ENCODE results near the gene KMT5B. TPM values are rescaled to one million over a fixed set of nuclear protein-coding genes. Genes with fewer than 3 reads are reported as not detected.

Gene KMT5B
- 10 to 100 TPM; 25.5 to 59.1 (median 50.6) TPM for total RNA-seq
- polyA plus RNA-seq: 10 to 100 TPM; 25.5 to 36.8 TPM
- long read RNA-seq, donor 1, partial matches to known transcripts: 67 of 96 reads
- long read RNA-seq, donor 1, other reads (novel, unspliced or antisense): 27 of 96 reads
- long read RNA-seq, donor 2, partial matches to known transcripts: 0 of 6 reads
- long read RNA-seq, donor 2, other reads (novel, unspliced or antisense): 5 of 6 reads
- long read RNA-seq, donor 3, partial matches to known transcripts: 46 of 97 reads
- long read RNA-seq, donor 3, other reads (novel, unspliced or antisense): 51 of 97 reads

- no peaks in the 10 kb centered on the region for H3K27me3 ChIP-seq
- intact Hi-C loops (cut with DNase I): loop anchor here in 3 of 4 donors (5.0 to 10.0 kb wide), 2 partner anchors 84 to 232 kb away; no protein-coding TSS in a partner anchor
- peak within 1 kb of the TSS; percentile 75 for H3K4me3 ChIP-seq
- H3K4me1 ChIP-seq (ENCODE audit: insufficient read depth): peaks cover 16% of the 10 kb centered on the region
- TF ChIP-seq POLR2A (IDR thresholded peaks at IDR 0.05): no peak
- TF ChIP-seq CTCF (IDR thresholded peaks at IDR 0.05): no peak
- TF ChIP-seq EP300 (IDR thresholded peaks at IDR 0.05): no peak
- WGBS, 3 donors: 0 to 1% (median 1%) methylated on average over 31 to 58 of the region's 60 CpGs
- peak; percentile 68 to 84 (median 74) for DNase-seq
- H3K27ac ChIP-seq: peak within 1 kb of the TSS; percentile 96 to 100
- H3K36me3 ChIP-seq: no peaks in the 10 kb centered on the region
- no peaks in the 10 kb centered on the region for H3K9me3 ChIP-seq
These were observed at the start of gene KMT5B for GRCh38 chr11:68213135-68213515. Gene KMT5B (minus strand): TSS chr11:68213296. CDS start chr11:68190076, 23,220 bp downstream.

- no peak for DNase-seq
- no peaks in the 10 kb centered on the region for H3K9me3 ChIP-seq
- intact Hi-C loops (cut with DNase I): no loop called here
- TF ChIP-seq CTCF (IDR thresholded peaks at IDR 0.05) (no peak), POLR2A (IDR thresholded peaks at IDR 0.05) (no peak), EP300 (IDR thresholded peaks at IDR 0.05) (no peak)
- H3K27me3 ChIP-seq: no peaks in the 10 kb centered on the region
- H3K36me3 ChIP-seq: no peaks in the 10 kb centered on the region
- H3K4me3 ChIP-seq: no peak overlapping the region
- no peak overlapping the region for H3K27ac ChIP-seq
- WGBS, 3 donors: 91 to 94% (median 92%) methylated on average over 8 of the region's 8 CpGs
- H3K4me1 ChIP-seq (ENCODE audit: insufficient read depth): no peaks in the 10 kb centered on the region
These were observed 49.4 kb upstream of the KMT5B start for GRCh38 chr11:68262544-68262827.

- no peaks in the 10 kb centered on the region for H3K36me3 ChIP-seq
- intact Hi-C loops (cut with DNase I): no loop called here
- H3K27ac ChIP-seq: no peak overlapping the region
- TF ChIP-seq EP300 (IDR thresholded peaks at IDR 0.05) (no peak), POLR2A (IDR thresholded peaks at IDR 0.05) (no peak), CTCF (IDR thresholded peaks at IDR 0.05) (no peak)
- H3K9me3 ChIP-seq: no peaks in the 10 kb centered on the region
- H3K27me3 ChIP-seq: no peaks in the 10 kb centered on the region
- H3K4me3 ChIP-seq: no peak overlapping the region
- no peak for DNase-seq
- 89 to 93% (median 90%) methylated on average over 23 to 24 of the region's 24 CpGs for WGBS, 3 donors
- H3K4me1 ChIP-seq (ENCODE audit: insufficient read depth): peaks cover 2% of the 10 kb centered on the region
These were observed 48.9 kb upstream of the KMT5B start for GRCh38 chr11:68261749-68262543.

GRCh38 chr11:68261006-68261405, 47.9 kb upstream of the KMT5B start:
- TF ChIP-seq POLR2A (IDR thresholded peaks at IDR 0.05): no peak
- TF ChIP-seq EP300 (IDR thresholded peaks at IDR 0.05): no peak
- no peak for TF ChIP-seq CTCF (IDR thresholded peaks at IDR 0.05)
- intact Hi-C loops (cut with DNase I): no loop called here
- no peak for DNase-seq
- Histone ChIP-seq H3K27me3 (no peaks in the 10 kb centered on the region), H3K9me3 (no peaks in the 10 kb centered on the region), H3K4me1 (ENCODE audit: insufficient read depth) (peaks cover 8% of the 10 kb centered on the region), H3K27ac (no peak overlapping the region), H3K36me3 (no peaks in the 10 kb centered on the region), H3K4me3 (no peak overlapping the region)
- WGBS, 3 donors: 81 to 86% (median 82%) methylated on average over 15 of the region's 15 CpGs

All from ovary (tissue), 10 donors.